Measurements from ENCODE around the gene KCNA3.
"Not testable (repeated sequence)": the region's sequence is repeated elsewhere in the genome, so short reads cannot be mapped to it uniquely, and the experiment has no call there.

The KCNA3 gene

DNA sequence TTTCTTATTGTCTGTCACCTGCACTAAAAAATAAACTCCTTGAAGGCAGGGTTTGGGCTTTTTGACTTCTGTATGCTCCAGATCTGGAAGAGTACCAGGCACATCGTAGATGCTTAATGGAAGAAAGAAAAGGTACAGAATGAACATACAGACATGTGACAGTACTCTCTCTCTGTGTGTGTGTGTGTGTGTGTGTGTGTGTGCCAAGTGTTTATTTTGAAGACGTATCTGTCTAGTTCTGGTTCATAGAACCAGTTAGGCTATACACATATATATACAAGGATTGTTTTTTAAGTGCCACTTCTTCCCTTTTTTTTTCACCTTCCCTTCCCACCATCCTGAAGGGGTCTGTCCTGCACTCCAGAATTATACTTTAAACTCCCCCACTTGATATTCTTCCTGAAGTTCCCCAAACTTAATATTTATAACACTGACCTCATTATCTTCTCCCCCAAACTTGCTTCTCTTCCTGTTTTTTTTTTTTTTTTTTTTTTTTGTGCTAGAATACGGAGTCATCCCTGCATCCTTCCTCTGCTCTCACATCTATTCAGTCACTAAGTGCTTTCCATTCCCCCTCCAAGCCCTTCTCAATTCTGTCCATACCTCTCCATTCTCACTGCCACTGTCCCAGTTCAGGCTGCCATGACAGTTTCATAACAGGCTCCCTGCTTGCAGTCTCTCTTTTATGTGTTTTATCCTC lies 5.4 kb upstream of the KCNA3 start:
- in situ Hi-C loops (cut with MboI; ENCODE audit: low sequenced_read_pairs) = no loop called here

GRCh38 chr1:110677526-110677925 lies 2.8 kb upstream of the KCNA3 start:
- in situ Hi-C loops (cut with MboI; ENCODE audit: low sequenced_read_pairs) = no loop called here

DNA sequence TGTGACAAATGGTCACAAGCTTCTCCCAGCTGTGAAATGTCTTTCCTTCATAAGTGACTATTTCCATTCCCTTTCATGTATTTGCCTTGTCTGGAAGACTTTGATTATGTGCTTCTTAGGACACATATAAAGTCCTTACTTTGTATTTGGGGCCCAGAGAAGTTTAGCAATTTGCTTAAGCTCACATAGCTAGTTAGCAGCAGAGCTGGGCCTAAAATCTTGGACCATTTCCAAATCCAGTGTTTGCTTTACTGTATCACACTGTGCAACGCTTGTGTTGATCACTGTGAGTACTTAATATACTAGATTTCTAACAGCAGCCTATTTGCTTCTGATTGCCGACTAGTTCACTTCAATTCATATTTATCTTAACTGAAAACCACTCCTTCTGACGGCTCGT lies 2.2 kb upstream of the KCNA3 start:
- in situ Hi-C loops (cut with MboI; ENCODE audit: low sequenced_read_pairs) = no loop called here

GRCh38 chr1:110675060-110675791 lies 486 bp upstream of the KCNA3 start:
- in situ Hi-C loops (cut with MboI; ENCODE audit: low sequenced_read_pairs) = no loop called here

DNA sequence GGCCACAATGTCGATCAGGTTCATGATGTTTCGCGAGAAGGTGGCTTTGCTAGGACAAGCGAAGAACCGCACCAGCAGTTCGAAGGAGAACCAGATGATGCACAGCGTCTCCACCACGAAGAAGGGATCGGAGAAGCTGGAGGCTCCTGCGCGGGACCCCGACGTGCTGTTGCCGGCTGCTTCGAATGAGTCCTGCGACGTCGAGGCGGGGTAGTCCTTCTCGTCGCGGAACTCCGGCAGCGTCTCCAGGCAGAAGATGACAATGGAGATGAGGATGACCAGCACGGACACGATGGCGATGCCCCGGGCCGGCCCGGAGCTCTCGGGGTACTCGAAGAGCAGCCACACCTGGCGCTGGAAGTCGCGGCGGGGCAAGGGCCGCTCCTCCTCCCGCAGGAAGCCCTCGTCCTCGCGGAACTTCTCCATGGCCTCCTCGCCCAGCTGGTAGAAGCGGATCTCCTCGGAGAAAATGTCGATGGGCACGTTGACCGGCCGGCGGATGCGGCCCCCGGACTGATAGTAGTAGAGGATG lies 869 bp downstream of the KCNA3 start:
- in situ Hi-C loops (cut with MboI; ENCODE audit: low sequenced_read_pairs) = no loop called here

DNA sequence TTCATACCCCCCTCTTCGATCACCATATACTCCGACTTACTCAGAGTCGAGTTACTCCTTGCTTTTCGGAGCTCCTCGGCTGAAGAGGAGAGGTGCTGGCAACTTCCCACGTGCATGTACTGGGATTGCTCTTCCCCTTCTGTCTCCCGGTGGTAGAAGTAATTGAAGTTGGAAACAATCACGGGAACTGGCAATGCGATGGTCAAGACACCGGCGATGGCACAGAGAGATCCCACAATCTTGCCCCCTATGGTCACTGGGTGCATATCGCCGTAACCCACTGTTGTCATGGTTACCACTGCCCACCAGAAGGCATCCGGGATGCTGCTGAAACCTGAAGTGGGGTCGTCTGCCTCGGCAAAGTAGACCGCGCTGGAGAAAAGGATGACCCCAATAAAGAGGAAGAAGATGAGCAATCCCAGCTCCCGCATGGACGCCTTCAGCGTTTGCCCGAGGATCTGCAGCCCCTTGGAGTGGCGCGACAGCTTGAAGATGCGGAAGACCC lies 1.5 kb downstream of the KCNA3 start:
- in situ Hi-C loops (cut with MboI; ENCODE audit: low sequenced_read_pairs) = no loop called here

GRCh38 chr1:110672753-110673108 lies 2.0 kb downstream of the KCNA3 start:
- in situ Hi-C loops (cut with MboI; ENCODE audit: low sequenced_read_pairs) = no loop called here

GRCh38 chr1:110672001-110672752 lies 2.6 kb downstream of the KCNA3 start:
- in situ Hi-C loops (cut with MboI; ENCODE audit: low sequenced_read_pairs) = no loop called here

GRCh38 chr1:110671361-110671760 lies 3.4 kb downstream of the KCNA3 start:
- in situ Hi-C loops (cut with MboI; ENCODE audit: low sequenced_read_pairs) = no loop called here

- in situ Hi-C loops (cut with MboI; ENCODE audit: low sequenced_read_pairs) = no loop called here
Measured at GRCh38 chr1:110668549-110668948, 6.2 kb downstream of the KCNA3 start.

DNA sequence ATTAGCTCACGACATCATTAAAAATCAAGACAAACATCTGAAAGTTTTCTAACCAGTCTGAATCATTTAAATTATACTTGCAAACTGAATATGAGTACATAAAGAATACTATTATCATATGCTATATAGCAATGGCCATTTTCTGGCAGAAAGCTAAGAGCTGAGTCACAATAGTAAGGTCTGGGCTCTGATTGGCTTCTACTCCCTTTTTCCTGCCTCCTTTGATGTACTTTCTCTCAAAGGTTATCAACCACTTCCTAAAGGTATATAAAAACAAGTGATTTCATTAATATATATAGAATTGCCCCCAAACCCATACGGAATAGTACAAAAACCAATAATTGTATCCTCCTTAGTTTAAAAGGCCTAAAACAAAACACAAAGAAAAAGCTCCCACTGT lies 7.0 kb downstream of the KCNA3 start:
- in situ Hi-C loops (cut with MboI; ENCODE audit: low sequenced_read_pairs) = no loop called here

DNA sequence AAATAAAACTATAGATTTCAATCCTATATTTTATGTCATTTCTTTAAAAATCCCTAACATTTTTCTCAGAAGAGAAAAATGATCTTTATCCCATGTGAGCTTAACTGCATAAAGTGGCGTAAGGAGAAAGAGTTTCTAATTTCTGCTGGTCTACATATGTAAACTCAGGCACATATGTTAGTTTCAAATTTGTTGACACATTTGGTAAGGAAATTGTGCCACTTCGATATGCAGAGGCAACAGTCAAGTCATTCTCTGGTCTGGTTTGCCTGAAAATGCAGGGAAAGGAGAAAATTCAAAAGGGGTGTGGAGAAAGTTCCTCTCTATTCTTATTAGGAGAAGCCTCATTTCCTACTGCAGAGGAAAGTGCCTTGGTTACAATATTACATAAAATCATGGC lies 11.5 kb downstream of the KCNA3 start:
- in situ Hi-C loops (cut with MboI; ENCODE audit: low sequenced_read_pairs) = no loop called here

DNA sequence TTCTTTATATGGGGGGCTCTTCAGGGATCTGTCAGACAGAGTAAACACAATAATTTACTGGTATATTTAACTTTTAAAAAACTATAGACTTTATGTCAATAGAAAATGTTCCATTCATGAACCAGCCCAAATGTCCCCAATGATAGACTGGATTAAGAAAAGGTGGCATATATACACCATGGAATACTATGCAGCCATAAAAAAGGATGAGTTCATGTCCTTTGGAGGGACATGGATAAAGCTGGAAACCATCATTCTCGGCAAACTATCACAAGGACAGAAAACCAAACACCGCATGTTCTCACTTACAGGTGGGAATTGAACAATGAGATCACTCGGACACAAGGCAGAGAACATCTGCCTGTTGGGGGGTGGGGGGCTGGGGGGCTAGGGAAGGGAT lies 15.2 kb downstream of the KCNA3 start:
- in situ Hi-C loops (cut with MboI; ENCODE audit: low sequenced_read_pairs) = not testable (repeated sequence)

- in situ Hi-C loops (cut with MboI; ENCODE audit: low sequenced_read_pairs) = no loop called here
Measured at GRCh38 chr1:110657351-110657750, 17.4 kb downstream of the KCNA3 start.

- in situ Hi-C loops (cut with MboI; ENCODE audit: low sequenced_read_pairs) = no loop called here
Measured at GRCh38 chr1:110650609-110651008, 24.1 kb downstream of the KCNA3 start.

DNA sequence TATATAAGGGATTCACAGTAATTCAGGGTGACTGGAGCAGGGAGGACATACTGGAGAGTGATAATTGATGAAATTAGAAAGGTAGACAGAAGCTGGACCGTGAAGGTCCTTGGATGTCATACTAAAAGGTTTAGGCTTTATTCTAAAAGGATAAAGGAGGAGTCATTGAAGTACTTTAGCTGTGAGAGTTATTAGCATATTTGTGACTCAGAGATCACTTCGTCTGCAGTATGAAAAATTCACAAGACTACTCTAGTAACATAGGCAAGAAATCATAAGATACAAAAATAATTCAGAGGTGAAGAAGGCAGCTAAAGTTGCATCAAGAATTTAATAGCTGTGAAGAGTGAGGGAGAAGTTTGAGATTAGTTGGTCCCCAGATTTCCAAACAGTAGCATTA lies 26.3 kb downstream of the KCNA3 start:
- in situ Hi-C loops (cut with MboI; ENCODE audit: low sequenced_read_pairs) = no loop called here

DNA sequence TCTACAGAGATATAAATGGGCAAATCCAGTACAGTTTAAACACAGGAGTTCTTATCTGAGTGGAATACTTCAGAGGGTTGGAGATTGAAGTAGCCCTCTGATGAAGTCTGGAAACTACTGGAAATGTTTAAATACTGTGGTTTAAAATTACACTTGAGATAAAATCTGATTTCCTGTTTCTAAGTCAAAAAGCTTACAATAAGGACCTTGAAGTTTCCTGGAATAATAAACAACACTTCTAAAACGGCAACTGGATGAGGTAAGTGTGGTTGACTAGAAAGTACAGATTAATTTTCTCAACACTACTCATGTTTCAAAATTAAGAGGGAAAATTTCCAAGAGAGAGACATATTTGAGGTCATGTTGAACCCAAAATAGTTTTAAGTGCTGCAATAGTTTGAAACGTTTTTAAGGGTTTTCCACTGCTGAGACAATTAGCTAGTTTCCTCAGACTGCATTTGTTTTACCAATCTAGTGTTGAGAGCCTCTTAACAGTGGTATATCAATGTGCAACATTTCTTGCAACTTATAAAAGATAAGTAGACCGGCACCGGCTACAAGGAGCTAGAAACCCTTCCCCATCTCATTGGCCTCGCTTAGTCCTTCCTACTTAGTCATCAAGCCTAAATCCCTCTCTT lies 27.4 kb downstream of the KCNA3 start:
- in situ Hi-C loops (cut with MboI; ENCODE audit: low sequenced_read_pairs) = no loop called here

DNA sequence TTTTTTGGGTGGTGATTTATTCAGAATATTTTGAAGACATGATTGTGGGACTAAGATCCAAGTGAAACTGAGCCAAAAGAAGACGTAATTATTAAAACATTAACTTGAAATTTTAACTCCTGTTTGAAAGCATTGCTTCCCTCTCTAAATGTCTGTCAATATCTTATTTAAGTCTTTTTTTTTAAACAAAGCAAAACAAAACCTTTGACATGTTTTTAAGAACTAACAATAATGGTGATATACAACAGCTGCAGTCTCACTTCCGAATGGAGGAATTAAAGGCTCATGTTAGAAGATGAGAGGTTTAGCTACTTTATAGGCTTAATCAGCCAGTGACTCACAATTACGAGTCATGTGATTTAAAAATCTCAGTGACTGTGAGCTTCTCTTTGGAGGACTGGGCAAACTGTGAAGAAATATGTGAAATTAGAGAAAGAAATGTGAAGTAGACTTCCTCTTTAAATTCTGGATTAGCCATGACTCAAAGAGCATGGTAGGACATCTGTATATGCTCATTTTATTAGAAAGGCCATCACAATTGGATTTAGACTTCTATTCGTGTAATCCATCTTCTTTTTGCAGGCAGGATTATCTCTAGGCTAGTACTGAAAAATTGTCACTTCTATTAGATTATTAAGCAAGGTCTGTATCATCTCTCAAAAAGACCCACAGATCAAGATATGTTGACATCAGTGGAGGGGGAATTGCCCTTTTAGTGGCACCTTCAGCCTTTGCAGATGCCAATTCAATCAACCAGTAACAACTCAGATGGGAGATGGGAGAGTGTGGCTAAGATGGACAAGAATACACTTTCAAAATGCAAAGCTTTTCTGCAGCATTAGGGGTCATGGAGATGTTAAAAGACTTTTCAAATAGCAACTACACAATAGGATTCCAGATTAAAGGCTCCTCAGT lies 28.7 kb downstream of the KCNA3 start:
- in situ Hi-C loops (cut with MboI; ENCODE audit: low sequenced_read_pairs) = no loop called here

- in situ Hi-C loops (cut with MboI; ENCODE audit: low sequenced_read_pairs) = no loop called here
Measured at GRCh38 chr1:110645211-110645610, 29.5 kb downstream of the KCNA3 start.

- in situ Hi-C loops (cut with MboI; ENCODE audit: low sequenced_read_pairs) = no loop called here
Measured at GRCh38 chr1:110643879-110644472, 30.8 kb downstream of the KCNA3 start.

Measured in HL-60/S4 treated with phorbol 12-myristate 13-acetate at 8.2 ng/mL for 4 days and 3 days (cell line).